HG02678 (cell line): ENCODE results near the gene DIS3L2.

Experiments
- ATAC-seq: cut with Tn5 transposase; IDR thresholded peaks from one replicate; pipeline ENCODE4 v1.9.1; 2021; ENCODE audit warnings: mild to moderate bottlenecking, moderate library complexity; ENCODE audit not compliant: unreplicated experiment

The DIS3L2 gene

GRCh38 chr2:232219496-232219870 is 258.0 kb downstream of the DIS3L2 start:
- ATAC-seq = no peak

- ATAC-seq = no peak
Measured at GRCh38 chr2:232219932-232220331, 258.4 kb downstream of the DIS3L2 start.

- no peak for ATAC-seq
Measured at GRCh38 chr2:232225429-232225828, 263.9 kb downstream of the DIS3L2 start.

GRCh38 chr2:232225895-232226294 is 264.4 kb downstream of the DIS3L2 start:
- ATAC-seq = no peak

- no peak for ATAC-seq
Measured at GRCh38 chr2:232228332-232228731, 266.8 kb downstream of the DIS3L2 start.

- no peak for ATAC-seq
Measured at GRCh38 chr2:232228971-232229894, 267.7 kb downstream of the DIS3L2 start.

GRCh38 chr2:232229911-232230310 is 268.4 kb downstream of the DIS3L2 start:
- ATAC-seq = no peak

- no peak for ATAC-seq
Measured at GRCh38 chr2:232230560-232230959, 269.0 kb downstream of the DIS3L2 start.

GRCh38 chr2:232231554-232231953 is 270.0 kb downstream of the DIS3L2 start:
- no peak for ATAC-seq

GRCh38 chr2:232232915-232233314 is 271.4 kb downstream of the DIS3L2 start:
- ATAC-seq = no peak

- no peak for ATAC-seq
Measured at GRCh38 chr2:232234922-232235615, 273.6 kb downstream of the DIS3L2 start.

- no peak for ATAC-seq
Measured at GRCh38 chr2:232235716-232236115, 274.2 kb downstream of the DIS3L2 start.

- ATAC-seq = peak; percentile 76
Measured at GRCh38 chr2:232236200-232236599, 274.7 kb downstream of the DIS3L2 start.

- no peak for ATAC-seq
Measured at GRCh38 chr2:232237464-232237863, 276.0 kb downstream of the DIS3L2 start.

GRCh38 chr2:232238108-232238507 is 276.6 kb downstream of the DIS3L2 start:
- ATAC-seq = no peak

- ATAC-seq = no peak
Measured at GRCh38 chr2:232238596-232238995, 277.1 kb downstream of the DIS3L2 start.

GRCh38 chr2:232239951-232240681 is 278.6 kb downstream of the DIS3L2 start:
- ATAC-seq = no peak

GRCh38 chr2:232240906-232241305 is 279.4 kb downstream of the DIS3L2 start:
- ATAC-seq = no peak

- no peak for ATAC-seq
Measured at GRCh38 chr2:232242316-232242715, 280.8 kb downstream of the DIS3L2 start.

- no peak for ATAC-seq
Measured at GRCh38 chr2:232245111-232245510, 283.6 kb downstream of the DIS3L2 start.

- no peak for ATAC-seq
Measured at GRCh38 chr2:232246245-232246644, 284.7 kb downstream of the DIS3L2 start.
